Measurements from ENCODE around the gene MBNL3.
A peak's percentile ranks its signal among the peaks of the same experiment; 100 is the strongest.

MBNL3 gene, protein sequence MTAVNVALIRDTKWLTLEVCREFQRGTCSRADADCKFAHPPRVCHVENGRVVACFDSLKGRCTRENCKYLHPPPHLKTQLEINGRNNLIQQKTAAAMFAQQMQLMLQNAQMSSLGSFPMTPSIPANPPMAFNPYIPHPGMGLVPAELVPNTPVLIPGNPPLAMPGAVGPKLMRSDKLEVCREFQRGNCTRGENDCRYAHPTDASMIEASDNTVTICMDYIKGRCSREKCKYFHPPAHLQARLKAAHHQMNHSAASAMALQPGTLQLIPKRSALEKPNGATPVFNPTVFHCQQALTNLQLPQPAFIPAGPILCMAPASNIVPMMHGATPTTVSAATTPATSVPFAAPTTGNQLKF

DNA sequence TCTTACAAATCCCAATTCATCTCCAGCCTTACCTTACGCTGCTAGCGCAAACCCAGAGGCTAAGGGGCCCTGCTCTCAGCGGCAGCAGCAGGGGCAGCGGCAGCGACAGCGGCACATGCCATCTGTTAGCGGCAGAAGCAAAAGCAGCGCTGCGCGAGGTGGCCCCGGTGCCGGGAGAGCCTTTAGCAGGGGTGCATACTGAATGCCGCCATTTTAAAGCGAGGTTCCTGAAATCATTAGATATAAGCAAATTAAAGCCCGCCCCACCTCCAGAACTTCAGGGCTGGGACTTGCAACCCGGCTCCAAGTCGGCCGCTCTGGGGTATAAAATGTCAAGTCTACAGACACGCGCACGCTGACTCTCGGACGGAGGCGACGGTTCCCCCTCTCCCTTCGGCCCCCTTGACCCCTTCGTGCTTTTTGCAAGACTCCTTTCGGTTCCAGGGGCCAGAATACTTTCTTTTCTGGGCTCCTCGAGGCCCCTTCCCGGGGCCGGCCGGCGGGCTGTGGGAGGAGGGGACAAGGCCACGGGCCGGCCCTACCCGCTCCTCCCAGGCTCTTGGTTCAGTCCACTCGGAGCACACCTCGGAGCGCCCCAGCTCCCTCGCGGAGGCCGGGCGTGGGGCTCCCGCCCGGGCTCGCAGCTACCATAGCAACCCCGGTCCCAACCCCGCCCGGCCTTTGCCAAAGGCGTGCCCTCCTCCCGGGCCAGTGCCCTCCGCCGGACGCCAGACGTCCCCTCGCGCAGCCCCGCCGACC, at the start of gene MBNL3:
Gene MBNL3, minus strand, starts transcription at position 220 of the 759 bp plus-strand sequence. CDS start 49,427 bp downstream, outside the sequence.
- no peak for DNase-seq (ENCODE audit: low spot score)

DNA sequence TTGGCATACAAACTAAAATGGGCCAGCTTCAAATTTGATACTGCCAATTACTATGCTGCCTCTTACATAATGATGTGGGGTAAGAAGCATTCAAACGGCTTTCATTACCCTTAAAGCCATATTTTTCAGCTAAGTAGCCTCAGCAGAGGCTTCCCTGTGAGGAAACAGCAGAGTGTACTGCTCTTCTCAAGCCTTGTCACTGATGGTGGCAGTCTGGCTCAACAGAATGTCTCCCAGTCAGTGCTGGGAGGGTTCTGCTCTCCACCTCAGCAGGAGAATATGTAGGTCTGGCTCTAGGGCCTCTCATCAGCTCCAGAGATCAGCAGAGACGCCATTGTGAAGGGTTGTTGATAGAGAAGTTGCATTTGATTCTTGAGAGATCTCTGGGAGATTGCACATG, 44.6 kb upstream of the MBNL3 start:
- DNase-seq (ENCODE audit: low spot score): no peak

DNA sequence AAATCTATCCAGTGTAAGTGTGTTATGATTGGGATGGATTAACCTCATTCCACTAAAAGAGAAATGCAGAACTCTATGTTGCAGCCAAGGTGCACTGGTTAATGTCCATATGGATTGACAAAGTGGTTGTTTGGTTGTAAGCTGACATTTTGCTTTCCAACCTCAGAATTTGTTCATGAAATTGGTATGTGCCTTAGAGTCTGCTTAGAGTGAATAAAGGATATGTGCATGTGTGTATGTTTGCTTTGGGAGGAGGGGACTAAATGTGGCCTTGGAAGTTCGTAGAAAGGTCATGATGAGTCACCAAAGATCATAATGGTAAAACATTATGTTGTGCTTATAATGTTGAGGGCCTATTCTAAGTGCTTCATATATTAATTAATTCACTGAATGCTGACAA, 44.1 kb upstream of the MBNL3 start:
- DNase-seq (ENCODE audit: low spot score): peak; percentile 8

DNA sequence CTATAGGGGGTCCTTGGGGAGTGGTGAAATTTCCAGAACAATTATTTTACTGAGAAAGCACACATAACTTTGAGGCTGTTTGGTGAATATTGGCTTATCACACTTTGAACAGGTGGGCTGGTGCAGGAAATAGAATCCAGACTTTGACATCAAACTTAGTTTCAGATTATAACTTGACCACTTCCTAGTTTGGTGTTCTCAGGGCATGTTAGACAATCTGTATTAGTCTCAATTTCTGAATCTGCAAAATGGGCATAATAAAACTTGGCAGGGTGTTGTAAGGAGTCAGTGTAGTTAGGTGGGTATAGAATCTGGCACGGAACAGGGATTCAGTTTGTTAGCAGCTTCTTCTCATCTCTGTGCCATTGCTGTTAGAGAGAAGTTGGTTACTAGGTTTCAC, 43.3 kb upstream of the MBNL3 start:
- no peak for DNase-seq (ENCODE audit: low spot score)

DNA sequence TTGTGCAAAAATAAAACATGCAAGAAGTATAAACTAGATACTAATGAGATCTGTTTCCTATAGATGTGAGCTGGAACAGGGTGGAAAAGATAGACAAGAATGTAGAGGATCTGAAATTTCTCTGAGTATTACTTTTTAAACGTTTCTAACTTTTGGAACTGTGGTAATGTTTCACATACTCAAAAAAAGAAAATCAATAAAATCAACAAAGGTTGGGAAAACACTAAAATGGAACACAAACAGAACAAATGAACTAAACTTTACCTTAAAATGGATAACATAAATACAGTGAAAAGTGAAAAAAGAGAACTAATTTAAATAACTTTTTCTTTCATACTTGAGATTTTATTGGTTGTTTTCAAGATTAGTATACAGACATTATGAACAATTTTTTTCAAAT, 32.0 kb upstream of the MBNL3 start:
- DNase-seq (ENCODE audit: low spot score): no peak

DNA sequence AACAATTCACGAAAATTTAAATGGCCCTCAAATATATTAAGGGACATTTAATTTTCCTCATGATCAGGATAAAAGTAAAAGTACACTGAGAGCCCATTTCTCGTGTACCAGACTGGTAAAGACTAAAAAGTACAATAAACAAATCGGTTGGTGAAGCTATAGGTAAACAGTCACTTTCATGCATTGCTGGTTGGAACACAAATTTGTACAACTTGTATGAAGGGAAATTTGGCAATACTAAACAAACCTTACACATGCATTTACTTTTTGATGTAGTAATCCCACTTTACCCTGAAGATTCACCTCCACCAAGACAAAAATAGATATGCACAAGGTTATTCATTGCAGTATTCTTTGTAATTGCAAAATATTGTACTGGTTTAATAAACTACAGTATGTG, 31.4 kb upstream of the MBNL3 start:
- no peak for DNase-seq (ENCODE audit: low spot score)

DNA sequence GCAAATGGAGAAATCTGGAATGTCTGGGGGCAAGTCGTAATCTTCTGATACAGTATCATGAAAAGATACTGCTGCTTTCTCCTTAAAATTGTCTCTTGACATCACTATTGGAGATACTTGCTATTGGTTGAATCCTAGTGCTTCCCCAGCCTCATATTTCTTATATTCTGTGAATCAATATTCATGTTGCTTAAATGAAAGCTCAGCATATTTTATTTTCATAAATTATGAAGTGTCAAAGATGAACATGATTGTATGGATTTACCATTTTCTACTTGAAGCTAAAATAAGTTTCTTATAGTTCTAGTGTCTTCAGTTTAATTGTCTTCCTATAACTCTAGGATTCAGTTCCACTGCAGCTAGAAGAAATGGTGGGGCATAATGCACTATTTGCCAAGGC, 29.6 kb upstream of the MBNL3 start:
- no peak for DNase-seq (ENCODE audit: low spot score)

DNA sequence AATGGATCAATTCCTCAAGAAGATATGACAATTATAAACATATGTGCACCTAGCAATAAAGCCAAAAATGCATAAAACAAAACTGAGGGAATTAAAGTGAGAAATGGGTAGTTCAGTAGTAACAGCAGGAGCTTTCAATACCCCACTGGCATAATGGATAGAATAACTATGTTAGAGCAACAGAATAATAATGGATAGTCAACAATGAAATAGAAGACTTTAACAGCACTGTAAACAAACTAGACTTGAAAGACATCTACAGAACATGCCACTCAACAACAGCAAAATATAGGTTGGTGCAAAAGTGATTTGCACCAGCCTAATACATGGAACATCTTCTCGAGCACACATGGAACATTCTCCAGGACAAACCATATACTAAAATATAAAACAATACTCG, 20.0 kb upstream of the MBNL3 start:
- no peak for DNase-seq (ENCODE audit: low spot score)

DNA sequence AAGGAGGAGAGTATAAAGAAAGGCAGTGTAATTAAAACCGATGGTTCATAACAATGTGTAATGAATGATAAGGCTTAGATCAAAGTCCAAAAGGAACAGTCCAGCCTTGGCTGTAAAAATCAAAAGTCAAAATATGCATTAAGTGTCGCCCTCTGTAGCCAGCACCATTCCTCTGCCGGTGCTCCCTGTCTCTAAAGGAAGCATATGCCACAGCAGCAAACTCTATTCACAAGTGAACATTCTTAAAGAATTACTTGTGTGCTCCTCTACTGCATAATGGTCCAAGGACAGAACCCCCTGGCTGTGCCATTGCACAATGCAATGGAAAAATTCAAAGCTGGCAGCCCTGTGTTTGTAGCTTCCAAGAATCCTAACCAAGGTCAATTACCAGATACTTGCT, 16.3 kb upstream of the MBNL3 start:
- DNase-seq (ENCODE audit: low spot score): no peak

DNA sequence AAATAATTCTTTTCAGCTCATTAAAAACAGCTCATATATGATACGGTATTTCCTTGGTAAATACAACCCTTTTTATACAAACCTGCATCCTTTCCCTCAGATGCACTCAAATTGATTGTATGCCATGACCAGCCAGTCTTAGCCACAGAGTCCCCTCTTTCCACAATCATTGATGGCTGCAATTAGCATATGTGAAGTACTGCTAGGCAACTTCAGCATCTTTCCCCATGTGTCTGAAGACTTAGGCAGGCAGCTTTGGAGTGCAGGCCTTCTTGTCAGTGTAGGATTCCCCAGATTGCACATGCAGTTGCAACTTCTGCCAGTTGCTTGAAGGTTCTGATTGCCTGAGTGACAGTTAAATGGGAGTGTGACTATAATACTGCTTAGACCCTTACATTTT, 15.6 kb upstream of the MBNL3 start:
- no peak for DNase-seq (ENCODE audit: low spot score)

DNA sequence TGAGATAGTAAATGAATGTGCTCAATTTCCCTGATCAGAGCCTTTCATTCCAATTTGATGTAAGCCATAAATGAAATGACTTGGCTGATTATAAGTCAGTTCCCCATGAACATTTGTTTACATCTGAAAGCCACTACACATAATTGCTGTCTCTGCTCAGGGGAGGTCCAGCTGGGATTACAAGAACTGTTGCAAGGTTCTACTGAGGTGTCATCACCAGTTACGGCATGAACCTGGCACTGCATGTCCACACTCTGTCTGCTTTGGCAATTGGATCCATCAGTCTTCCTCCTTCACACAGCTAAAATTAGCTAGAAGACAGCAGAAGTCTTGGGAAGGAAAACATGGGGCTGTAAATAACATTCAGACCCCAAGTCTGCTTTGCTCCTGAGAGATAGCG, 12.8 kb upstream of the MBNL3 start:
- DNase-seq (ENCODE audit: low spot score): no peak

DNA sequence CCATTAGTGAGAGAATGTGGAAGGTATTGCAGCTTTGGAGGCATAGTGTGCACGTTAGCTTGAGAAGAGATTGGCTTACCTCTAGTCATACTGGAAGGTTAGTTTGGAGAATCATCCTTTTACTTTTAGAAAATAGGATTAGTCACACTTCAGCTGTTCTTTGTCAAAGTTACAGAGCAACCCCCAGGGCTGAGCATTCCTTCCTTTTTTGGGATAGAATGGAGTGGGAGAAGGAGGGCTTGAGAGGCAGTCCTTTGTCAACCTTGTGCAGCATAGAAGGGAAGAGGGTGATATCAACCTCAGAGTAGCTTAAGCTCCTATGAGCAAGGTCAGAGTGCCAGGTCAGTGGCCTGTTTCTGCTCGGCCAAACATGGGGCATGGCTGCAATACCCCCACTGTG, 8.6 kb upstream of the MBNL3 start:
- DNase-seq (ENCODE audit: low spot score): no peak

DNA sequence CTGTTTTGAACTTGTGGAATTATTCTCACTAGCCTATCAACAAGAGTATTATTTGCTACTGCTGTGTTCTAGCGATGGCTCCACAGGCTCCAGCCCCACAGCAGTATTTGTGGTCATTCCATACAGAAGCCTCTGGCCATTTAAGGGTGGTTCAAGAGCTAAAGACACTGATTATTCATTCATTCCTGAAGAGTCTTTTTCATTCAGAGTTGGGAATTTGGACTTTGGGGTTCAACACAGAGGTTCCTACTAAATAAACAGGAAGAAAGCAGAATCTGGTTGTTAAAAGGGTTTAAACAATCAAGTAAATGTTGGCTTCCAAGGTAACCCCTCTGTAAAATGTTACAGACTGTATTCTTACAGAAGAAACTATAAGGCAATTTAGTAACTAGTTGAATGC, 4.3 kb upstream of the MBNL3 start:
- DNase-seq (ENCODE audit: low spot score): no peak

DNA sequence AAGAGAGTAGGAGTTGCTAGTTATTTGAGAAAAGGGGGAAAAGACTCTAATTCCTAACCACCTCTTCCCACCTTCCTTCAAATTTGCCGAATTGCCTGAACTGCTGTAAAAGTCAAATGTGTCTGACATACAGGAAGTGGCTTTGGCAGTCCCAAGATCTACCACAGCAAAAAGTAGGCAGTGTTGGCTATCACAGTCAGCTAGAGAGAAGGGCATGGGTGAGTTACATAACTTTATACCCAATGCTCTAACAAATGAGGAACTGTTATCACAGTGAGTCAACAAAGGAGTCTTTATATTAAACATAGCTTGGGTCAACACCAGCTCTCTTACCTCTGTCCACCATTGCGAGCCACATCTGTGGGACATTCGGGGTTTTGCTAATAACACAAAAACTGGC, 2.4 kb upstream of the MBNL3 start:
- DNase-seq (ENCODE audit: low spot score): peak; percentile 59

DNA sequence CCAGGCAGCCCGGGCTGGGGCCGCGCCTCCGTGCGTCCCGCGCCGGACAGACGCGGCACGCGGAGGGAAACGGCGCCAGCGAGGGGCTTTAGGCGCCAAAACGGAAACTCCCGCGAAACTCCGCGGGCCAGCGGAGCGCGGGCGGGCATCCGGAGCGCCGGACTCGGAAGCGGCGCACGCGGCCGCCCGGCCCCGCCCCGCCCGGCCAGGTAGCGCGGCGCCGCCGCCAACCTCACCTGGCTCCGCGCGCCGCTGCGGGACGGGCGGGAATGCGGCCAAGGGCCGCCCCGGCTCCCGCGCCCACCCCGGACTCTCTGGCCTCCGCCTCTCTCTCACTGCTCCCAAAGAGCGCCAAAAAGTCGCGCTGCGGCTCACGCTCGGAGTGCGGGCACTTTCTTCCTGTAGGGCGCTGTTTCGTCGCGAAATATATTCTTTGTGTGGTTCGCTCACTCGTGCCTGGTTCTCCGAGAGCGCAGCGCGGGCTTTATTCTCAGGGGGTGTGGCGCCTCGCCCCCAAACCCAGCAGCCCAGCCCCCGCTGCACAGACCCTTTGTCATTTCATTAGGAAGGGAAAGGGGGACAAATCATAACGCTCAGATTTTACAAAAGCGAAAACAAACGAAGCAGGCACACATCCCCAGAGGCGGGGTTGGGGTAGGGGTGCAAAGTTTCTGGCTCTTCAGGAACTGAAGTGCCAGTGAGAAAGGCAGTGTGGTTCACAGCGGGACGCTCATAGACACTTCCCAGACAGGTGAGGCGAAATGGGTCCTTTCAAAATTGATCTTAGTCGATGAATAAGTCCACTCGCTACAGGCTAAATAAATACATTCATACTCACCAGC, 961 bp upstream of the MBNL3 start:
- DNase-seq (ENCODE audit: low spot score): no peak

DNA sequence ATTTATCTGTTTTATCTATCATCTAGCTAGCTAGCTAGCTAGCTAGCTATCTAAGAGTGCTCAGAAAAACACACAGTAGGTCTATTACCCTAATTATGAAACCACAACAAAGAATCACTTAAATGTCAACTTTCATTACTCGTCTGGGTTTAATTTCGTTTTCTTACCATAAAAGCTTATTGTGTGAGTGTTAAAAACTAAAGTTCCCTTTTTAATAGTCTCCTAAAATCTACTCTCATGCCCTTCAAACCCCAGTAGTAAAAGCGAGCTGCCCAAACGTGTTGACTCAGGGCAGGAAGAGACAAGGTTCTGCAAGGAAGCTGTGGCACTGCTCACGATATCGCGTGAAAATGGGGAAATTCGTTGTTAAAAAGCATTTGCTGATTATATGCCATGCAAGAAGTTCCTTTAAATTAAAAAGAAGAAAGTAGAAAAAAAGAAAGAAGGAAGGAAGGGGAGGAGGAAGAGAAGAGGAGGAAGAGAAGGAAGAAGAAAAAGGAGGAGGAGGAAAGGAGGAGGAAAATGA, 595 bp downstream of the MBNL3 start:
- no peak for DNase-seq (ENCODE audit: low spot score)

DNA sequence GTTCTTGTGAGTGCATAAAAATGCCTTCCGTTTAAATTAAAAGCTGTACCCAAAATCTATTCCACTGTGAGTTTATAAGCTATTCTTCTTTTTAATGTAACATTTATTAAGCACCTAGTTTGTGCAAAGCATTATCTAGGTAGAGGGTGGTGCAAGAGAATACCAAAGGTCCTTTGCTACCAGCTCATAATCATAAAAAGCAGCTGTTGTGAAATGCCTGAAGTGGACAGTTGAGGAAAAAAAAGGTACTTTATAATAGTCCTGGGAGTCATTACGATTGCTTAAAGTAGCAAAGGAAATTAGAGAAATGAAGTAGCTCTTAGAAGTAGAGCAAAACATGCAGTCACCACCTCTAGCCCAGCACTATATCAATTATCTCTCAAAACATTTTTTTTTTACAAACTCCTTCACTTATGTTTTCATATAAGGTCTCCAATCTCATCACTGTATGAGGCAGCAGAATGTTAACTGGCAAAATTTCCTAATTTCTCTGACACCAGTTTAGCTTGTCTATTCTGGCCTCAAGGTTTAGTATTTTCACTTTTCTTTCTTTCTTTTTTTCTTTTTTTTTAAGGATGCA, 2.1 kb downstream of the MBNL3 start:
- DNase-seq (ENCODE audit: low spot score): no peak

DNA sequence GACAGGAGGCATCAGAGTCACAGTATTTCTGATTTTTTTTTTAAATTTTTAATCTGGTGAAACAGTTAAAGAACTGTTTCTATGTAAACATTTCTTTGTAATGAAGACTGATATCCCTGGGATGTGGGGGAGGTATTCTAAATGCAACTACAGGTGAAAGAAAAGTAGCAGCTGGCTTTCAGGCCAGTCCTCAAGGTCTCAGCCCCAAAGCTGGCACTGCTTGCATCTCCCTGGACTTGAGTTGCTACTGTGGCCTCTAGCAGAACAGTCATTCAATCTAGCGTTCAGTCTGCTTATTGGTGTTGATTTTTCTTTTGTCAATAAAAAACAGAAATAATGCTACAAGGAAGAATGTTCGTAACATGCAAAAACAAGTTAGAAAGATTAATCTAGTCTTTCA, 4.9 kb downstream of the MBNL3 start:
- DNase-seq (ENCODE audit: low spot score): no peak

DNA sequence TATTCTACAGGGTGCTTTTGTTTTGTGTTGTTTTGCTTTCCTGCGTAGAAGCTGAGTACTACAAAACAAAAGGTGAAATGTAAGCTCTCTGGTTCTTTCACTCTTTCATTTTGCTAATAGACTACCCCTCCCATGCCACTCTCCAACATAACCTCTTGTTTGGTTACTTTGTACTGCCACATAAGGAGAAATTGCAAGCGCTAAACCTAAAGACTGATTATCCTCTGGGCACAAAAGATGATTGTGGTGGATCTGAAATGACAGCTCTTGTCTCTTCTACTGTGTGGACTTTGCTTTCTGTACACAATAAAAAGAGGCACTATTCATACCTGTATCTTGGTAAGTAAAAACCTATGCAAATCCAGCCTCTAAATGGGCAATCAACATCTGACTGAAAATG, 5.3 kb downstream of the MBNL3 start:
- no peak for DNase-seq (ENCODE audit: low spot score)

DNA sequence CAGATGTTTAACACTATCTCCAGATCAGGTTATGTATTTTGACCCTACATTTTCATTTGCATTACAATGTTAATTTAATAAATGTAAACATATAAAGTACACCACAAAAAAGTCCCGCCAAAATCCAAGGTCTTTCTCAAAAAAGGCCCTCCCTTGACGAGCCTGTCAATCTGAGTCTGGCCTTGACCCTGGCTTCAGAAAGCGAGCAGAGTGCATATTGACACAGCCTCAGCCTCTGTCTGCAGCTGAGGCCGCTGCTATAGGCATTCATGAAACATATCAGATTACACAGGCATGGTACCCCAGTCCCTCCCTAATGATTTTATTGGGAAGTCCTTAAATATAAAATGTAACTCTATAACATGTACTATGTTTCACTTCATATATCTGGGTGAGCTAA, 6.2 kb downstream of the MBNL3 start:
- DNase-seq (ENCODE audit: low spot score): no peak

DNA sequence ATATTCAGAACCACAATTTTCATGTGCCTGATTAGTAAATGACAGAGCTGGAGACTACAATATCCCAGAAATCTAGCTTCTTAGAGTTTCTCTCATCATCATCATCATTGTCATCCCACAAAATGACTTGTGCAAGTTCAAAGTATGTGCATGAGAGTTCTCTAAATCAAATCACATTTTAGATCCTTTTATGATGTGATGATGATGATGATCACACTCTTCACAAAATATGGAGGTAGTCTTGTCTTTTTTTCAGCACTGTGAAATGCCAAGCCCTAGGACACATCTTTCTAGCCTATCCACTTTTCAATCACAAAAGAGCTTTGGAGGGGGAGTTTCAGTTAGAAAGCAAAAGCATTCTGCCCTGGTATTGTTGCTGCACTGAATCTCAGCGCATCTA, 7.4 kb downstream of the MBNL3 start:
- no peak for DNase-seq (ENCODE audit: low spot score)

DNA sequence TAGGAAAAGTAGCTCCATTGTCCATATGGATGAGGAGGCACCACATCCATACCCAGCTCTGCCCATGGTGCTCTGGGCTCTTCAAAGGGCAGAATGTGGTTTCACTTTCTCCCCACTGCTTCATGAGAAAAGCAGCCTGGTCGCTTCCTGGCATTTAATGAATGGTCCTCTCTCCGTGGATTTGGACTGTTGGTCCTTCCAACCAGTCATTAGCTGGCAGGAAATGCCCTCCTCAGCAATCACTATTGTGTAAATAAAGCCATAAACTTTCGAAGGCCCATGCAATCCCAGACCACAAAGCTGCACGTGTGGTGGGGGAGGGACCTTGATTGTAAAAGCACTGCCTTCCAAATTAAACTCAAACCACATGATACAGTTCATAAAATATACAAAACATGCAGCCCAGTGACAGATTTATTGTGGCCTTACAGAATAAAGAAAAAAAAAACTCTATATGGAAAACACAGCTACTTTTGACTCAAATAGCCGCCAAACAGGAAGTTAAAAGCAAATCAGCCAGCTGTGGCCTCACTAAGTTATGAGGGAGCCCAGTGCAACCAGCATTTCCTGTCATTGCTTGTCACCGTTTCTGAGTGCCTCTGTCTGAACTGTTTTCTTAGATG, 8.1 kb downstream of the MBNL3 start:
- DNase-seq (ENCODE audit: low spot score): peak; percentile 49

Data from COLO829 (cell line).